Measurements from ENCODE around the gene CMTR1.
"Not testable (repeated sequence)": the region's sequence is repeated elsewhere in the genome, so short reads cannot be mapped to it uniquely, and the experiment has no call there.

Gene CMTR1

DNA sequence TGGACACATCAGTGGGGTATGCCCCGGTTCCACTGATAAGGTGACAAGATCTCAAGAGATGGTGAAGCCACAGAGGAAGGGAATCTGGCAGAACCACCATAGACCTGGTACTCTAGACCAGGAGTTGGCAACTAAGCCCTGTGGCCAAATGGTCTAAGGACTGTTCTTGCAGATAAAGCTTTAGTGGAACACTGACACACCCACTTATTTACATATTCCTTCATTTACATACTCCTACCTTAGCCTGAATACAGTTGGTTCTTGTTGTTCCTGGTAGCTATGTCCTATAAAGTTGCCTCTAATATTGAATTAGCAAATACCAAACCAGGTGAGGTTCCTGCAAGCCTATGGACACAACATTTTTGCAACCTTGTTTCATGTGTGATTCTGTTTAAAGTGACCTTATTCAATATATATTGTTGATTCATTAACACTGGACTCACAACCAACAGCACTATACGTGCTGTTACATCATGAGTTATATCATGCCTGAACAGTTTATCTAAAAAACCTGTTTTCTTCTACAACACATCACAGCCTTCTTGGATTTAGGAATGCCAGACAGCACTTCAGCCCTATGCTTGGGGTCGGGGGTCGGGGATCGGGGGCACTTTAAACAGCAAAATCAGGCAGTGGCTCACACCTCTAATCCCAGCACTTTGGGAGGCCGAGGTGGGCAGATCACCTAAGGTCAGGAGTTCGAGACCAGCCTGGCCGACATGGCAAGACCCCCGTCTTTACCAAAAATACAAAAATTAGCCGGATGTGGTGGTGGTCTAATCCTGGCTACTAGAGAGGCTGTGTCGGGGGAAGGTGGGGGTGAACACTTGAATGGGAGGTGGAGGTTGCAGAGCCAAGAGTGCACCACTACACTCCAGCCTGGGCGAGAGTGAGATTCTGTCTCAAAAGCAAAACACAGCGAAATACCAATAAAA is 64.2 kb downstream of the CMTR1 start:
- H3K27me3 ChIP-seq (ENCODE audit: insufficient read depth, poor library complexity, severe bottlenecking), result no peaks in the 10 kb centered on the region
- no peak overlapping the region for H3K4me3 ChIP-seq (replicated peaks; ENCODE audit: insufficient read depth, low read length)
- TF ChIP-seq CTCF (IDR thresholded peaks at IDR 0.05; ENCODE audit: insufficient read depth, low read length) (no peak), GABPA (IDR thresholded peaks at IDR 0.05; ENCODE audit: low read depth) (no peak)
- TF ChIP-seq, protein P1, sequence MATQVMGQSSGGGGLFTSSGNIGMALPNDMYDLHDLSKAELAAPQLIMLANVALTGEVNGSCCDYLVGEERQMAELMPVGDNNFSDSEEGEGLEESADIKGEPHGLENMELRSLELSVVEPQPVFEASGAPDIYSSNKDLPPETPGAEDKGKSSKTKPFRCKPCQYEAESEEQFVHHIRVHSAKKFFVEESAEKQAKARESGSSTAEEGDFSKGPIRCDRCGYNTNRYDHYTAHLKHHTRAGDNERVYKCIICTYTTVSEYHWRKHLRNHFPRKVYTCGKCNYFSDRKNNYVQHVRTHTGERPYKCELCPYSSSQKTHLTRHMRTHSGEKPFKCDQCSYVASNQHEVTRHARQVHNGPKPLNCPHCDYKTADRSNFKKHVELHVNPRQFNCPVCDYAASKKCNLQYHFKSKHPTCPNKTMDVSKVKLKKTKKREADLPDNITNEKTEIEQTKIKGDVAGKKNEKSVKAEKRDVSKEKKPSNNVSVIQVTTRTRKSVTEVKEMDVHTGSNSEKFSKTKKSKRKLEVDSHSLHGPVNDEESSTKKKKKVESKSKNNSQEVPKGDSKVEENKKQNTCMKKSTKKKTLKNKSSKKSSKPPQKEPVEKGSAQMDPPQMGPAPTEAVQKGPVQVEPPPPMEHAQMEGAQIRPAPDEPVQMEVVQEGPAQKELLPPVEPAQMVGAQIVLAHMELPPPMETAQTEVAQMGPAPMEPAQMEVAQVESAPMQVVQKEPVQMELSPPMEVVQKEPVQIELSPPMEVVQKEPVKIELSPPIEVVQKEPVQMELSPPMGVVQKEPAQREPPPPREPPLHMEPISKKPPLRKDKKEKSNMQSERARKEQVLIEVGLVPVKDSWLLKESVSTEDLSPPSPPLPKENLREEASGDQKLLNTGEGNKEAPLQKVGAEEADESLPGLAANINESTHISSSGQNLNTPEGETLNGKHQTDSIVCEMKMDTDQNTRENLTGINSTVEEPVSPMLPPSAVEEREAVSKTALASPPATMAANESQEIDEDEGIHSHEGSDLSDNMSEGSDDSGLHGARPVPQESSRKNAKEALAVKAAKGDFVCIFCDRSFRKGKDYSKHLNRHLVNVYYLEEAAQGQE (IDR thresholded peaks at IDR 0.05; ENCODE audit: insufficient replicate concordance, low read depth), result no peak
- H3K27ac ChIP-seq (replicated peaks), result no peak overlapping the region
- no peak for DNase-seq (ENCODE audit: low read depth in 1 of 2, low spot score in 1 of 2)

GRCh38 chr6:37499433-37500293 is 66.6 kb downstream of the CMTR1 start, which contains the start of gene CCDC167:
Gene CCDC167, minus strand, starts transcription at chr6:37499893. Its CDS starts 30 bp downstream, at chr6:37499863.
- peak; percentile 95 for DNase-seq (ENCODE audit: low read depth in 1 of 2, low spot score in 1 of 2)
- Histone ChIP-seq H3K4me3 (replicated peaks; ENCODE audit: insufficient read depth, low read length) (peak within 1 kb of the TSS; percentile 72), H3K27ac (replicated peaks) (peak within 1 kb of the TSS; percentile 53), H3K27me3 (ENCODE audit: insufficient read depth, poor library complexity, severe bottlenecking) (no peaks in the 10 kb centered on the region)
- TF ChIP-seq CTCF (IDR thresholded peaks at IDR 0.05; ENCODE audit: insufficient read depth, low read length) (no peak), GABPA (IDR thresholded peaks at IDR 0.05; ENCODE audit: low read depth) (no peak), POLR2AphosphoS5 (IDR thresholded peaks at IDR 0.05; ENCODE audit: low read depth) (no peak; the same call in 1 of the 2 replicates)
- TF ChIP-seq, protein P1 (IDR thresholded peaks at IDR 0.05; ENCODE audit: insufficient replicate concordance, low read depth), result no peak

DNA sequence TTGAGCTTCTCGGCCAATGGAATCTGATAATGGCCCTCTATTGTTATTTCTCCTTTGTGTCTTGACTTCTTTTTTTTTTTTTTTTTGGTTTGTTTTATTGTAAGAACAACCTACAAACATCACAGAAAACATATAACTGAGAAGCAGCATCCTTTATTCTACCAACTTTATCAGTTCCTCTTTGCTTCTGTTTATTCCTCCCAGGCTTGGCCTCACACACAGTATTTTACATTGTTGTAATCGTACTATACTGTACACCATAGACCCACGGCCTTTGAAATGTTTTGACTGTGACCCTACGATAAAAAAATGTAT is 67.2 kb downstream of the CMTR1 start:
- no peak for DNase-seq (ENCODE audit: low read depth in 1 of 2, low spot score in 1 of 2)
- no peaks in the 10 kb centered on the region for H3K27me3 ChIP-seq (ENCODE audit: insufficient read depth, poor library complexity, severe bottlenecking)
- no peak overlapping the region for H3K27ac ChIP-seq (replicated peaks)
- TF ChIP-seq, protein P1 (IDR thresholded peaks at IDR 0.05; ENCODE audit: insufficient replicate concordance, low read depth), result no peak
- peak overlapping the region; percentile 72 for H3K4me3 ChIP-seq (replicated peaks; ENCODE audit: insufficient read depth, low read length)

- H3K27ac ChIP-seq (replicated peaks); H3K4me3 ChIP-seq (replicated peaks; ENCODE audit: insufficient read depth, low read length); H3K27me3 ChIP-seq (ENCODE audit: insufficient read depth, poor library complexity, severe bottlenecking); DNase-seq (ENCODE audit: low read depth in 1 of 2, low spot score in 1 of 2): not testable (repeated sequence)
Observed at GRCh38 chr6:37500904-37501303, 67.9 kb downstream of the CMTR1 start.
